GM18870 (cell line): ENCODE data around the gene SNX1.
"Not testable (repeated sequence)": the region's sequence is repeated elsewhere in the genome, so short reads cannot be mapped to it uniquely, and the experiment has no call there.

Experiments used
- ATAC-seq: cut with Tn5 transposase; IDR thresholded peaks from one replicate; pipeline ENCODE4 v1.9.1; 2021; ENCODE audit warnings: moderate library complexity; ENCODE audit not compliant: unreplicated experiment

SNX1 gene

GRCh38 chr15:64111679-64112050, 15.9 kb downstream of the SNX1 start:
- no peak for ATAC-seq

GRCh38 chr15:64112073-64112772, 16.4 kb downstream of the SNX1 start:
- ATAC-seq, result no peak

GRCh38 chr15:64112904-64113303, 17.1 kb downstream of the SNX1 start:
- ATAC-seq, result no peak

- ATAC-seq, result no peak
Measured at GRCh38 chr15:64117759-64118487, 22.1 kb downstream of the SNX1 start.

DNA sequence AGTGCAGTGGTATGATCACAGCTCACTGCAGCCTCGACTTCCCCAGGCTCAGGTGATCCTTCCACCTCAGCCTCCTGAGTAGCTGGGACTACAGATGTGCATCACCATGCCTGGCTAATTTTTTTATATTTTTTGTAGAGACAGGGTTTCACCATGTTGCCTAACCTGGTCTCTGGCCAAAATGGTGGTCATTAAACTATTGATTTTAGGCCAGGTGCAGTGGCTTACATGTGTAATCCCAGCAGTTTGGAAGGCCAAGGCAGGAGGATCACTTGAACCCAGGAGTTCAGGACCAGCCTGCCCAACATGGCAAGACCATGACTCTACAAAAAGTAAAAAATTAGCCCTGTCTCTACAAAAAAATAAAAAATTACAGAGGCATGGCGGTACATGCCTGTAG, 24.5 kb downstream of the SNX1 start:
- ATAC-seq, result not testable (repeated sequence)

GRCh38 chr15:64121614-64122013, 25.8 kb downstream of the SNX1 start:
- ATAC-seq, result no peak

DNA sequence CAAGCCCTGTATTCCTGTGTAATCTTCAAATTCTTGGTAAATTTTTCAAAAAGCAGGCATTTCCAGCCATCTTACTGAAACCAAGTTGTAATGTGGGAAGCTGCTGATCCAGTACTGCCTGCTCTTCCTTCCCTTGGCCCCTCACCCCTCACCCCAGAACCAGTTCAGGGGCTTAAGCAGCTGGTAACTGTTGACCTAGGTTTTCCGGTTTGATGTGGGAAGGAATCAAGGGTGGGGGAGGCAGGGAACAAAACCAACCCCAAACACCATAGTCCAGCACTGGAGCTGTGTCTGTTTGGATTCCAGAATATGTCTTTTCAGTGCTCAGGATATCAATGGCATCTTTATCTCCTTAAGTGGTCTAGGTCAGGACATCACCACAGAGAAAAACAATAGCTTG, 26.7 kb downstream of the SNX1 start:
- ATAC-seq, result no peak

GRCh38 chr15:64122936-64123351, 27.2 kb downstream of the SNX1 start:
- no peak for ATAC-seq

GRCh38 chr15:64125978-64126377, 30.2 kb downstream of the SNX1 start:
- no peak for ATAC-seq

GRCh38 chr15:64127521-64128270, 31.9 kb downstream of the SNX1 start:
- ATAC-seq, result no peak

- no peak for ATAC-seq
Measured at GRCh38 chr15:64130159-64130558, 34.4 kb downstream of the SNX1 start.

DNA sequence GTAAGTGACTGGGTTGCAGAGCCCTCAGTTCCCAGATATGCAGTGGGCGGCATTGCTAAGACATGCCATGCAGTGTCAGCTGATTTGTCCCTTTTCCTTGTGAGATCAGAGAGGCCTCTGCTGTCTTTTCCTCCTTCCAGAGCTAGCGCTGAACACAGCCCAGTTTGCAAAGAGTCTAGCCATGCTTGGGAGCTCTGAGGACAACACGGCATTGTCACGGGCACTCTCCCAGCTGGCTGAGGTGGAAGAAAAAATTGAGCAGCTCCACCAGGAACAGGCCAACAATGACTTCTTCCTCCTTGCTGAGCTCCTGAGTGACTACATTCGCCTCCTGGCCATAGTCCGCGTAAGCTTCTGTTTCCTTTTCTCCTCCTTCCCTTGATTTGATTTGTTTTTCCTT, 35.8 kb downstream of the SNX1 start:
- ATAC-seq, result no peak

GRCh38 chr15:64132217-64132616, 36.4 kb downstream of the SNX1 start:
- no peak for ATAC-seq

GRCh38 chr15:64133623-64134344, 38.0 kb downstream of the SNX1 start:
- no peak for ATAC-seq

GRCh38 chr15:64134345-64134829, 38.6 kb downstream of the SNX1 start:
- no peak for ATAC-seq

GRCh38 chr15:64136347-64136746, 40.6 kb downstream of the SNX1 start:
- ATAC-seq, result no peak

GRCh38 chr15:64137226-64137833, 41.5 kb downstream of the SNX1 start:
- no peak for ATAC-seq

GRCh38 chr15:64138331-64138941, 42.7 kb downstream of the SNX1 start:
- ATAC-seq, result no peak

DNA sequence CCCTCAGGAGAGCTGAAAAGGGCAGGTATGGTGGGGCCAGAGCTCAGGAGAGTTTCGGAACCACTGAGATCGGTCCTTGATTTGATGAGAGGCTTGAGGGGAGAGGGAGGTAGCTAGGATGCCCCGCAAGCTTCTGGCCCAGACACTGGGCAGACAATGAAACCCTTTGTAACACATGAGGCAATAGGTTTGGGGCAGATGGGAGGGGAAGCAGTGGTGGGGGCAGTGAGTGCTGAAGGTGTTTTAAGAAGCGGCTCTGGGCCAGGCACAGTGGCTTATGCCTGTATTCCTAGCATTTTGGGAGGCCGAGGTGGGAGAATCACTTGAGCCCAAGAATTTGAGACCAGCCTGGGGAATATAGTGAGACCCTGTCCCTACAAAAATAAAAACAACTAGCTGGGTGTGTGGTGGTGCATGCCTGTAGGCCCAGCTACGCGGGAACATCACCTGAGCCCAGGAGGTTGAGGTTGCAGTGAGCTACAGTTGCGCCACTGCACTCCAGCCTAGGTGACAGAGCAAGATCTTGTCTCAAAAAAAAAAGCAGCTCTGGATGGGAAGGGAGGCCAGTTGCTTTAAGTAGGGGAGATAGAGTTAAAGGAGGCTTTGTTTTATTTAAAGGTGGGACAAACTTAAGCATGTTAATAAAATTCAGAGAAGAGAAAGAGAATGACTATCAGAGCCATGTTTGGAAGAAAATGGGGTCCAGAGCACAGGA, 46.2 kb downstream of the SNX1 start:
- no peak for ATAC-seq

DNA sequence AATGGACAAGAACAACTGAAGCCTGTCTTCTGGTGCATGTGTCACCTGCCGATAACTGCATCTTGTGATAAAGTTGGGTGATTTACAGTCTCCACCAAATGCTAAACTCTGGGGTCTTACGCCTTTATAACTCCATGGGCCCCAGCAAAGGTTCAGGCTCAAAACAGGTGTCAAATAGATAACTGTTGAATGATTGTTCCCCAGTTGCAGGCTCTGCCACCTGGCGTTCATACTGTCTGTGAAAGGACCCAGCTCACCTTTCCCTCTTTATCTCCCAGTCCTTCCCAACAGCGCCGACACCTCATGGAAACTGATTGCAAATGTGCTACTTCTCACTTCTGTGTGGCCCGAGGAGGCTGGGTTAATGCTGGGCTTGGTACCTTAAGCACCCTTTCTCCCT, 47.5 kb downstream of the SNX1 start:
- ATAC-seq, result no peak
